CD4-positive, CD25-positive, alpha-beta regulatory T cell (primary cell): Measurements from ENCODE around the gene INTU. TPM values are rescaled to one million over a fixed set of nuclear protein-coding genes. Genes with fewer than 3 reads are reported as not detected.
A peak's percentile ranks its signal among the peaks of the same experiment; 100 is the strongest.

ENCODE experiments used
- ATAC-seq, 2 donors: fragments of 150-1000 bp; cut with Tn5 transposase; one replicate each; pipeline ENCODE4 v1.10.0; 2021; ENCODE audit warnings: low read depth in 2 of 2, moderate number of reproducible peaks in 2 of 2, moderate library complexity in 1 of 2
- DNase-seq, 3 donors: peaks; one replicate each; pipeline versions ENCODE4 v3.0.0 to v3.0.0-alpha.2; 2012 to 2022; ENCODE audit warnings: mixed read lengths in 1 of 3
- H3K27ac ChIP-seq: one replicate; pipeline ENCODE4 v1.7.0; 2013; ENCODE audit warnings: mild to moderate bottlenecking, low read length; ENCODE audit not compliant: insufficient read depth, poor library complexity, severe bottlenecking
- H3K27me3 ChIP-seq: one replicate; pipeline ENCODE4 v1.7.0; 2013; ENCODE audit warnings: low read length; ENCODE audit not compliant: control insufficient read depth, insufficient read depth
- H3K36me3 ChIP-seq: one replicate; pipeline ENCODE4 v1.7.0; 2013; ENCODE audit warnings: mild to moderate bottlenecking, low read length, moderate library complexity; ENCODE audit not compliant: control insufficient read depth, insufficient read depth
- H3K4me1 ChIP-seq: 2 replicates; pipeline ENCODE4 v1.7.0; 2013; ENCODE audit warnings: mild to moderate bottlenecking, low read length; ENCODE audit not compliant: insufficient read depth, control insufficient read depth, poor library complexity, severe bottlenecking
- H3K4me3 ChIP-seq: one replicate; pipeline ENCODE4 v1.7.0; 2013; ENCODE audit warnings: low read depth, mild to moderate bottlenecking, low read length, moderate library complexity
- H3K9me3 ChIP-seq, 2 experiments: 1 replicate in 1 of 2; 2 replicates in 1 of 2; pipeline ENCODE4 v1.7.0; 2013; ENCODE audit warnings: low read length in 2 of 2, mild to moderate bottlenecking in 1 of 2, moderate library complexity in 1 of 2; ENCODE audit not compliant: control insufficient read depth in 2 of 2
- H3K27ac Mint-ChIP-seq, 3 donors: one replicate each; pipeline ENCODE4 v1.8.0; 2020 to 2022; ENCODE audit warnings: mild to moderate bottlenecking in 3 of 3, mixed read lengths in 3 of 3, moderate library complexity in 2 of 3
- H3K27me3 Mint-ChIP-seq: one replicate; pipeline ENCODE4 v1.8.0; 2022; ENCODE audit warnings: mild to moderate bottlenecking, mixed read lengths
- H3K36me3 Mint-ChIP-seq: one replicate; pipeline ENCODE4 v1.8.0; 2020; ENCODE audit warnings: mixed read lengths
- H3K4me1 Mint-ChIP-seq, 4 donors: one replicate each; pipeline ENCODE4 v1.8.0; 2020 to 2022; ENCODE audit warnings: mixed read lengths in 4 of 4, mild to moderate bottlenecking in 1 of 4
- H3K4me3 Mint-ChIP-seq, 4 donors: one replicate each; pipeline ENCODE4 v1.8.0; 2020 to 2022; ENCODE audit warnings: mild to moderate bottlenecking in 4 of 4, mixed read lengths in 4 of 4, moderate library complexity in 3 of 4
- H3K9me3 Mint-ChIP-seq, 7 donors: one replicate each; pipeline ENCODE4 v1.8.0; 2020 to 2022; ENCODE audit warnings: mixed read lengths in 7 of 7, mild to moderate bottlenecking in 3 of 7, moderate library complexity in 2 of 7
- polyA plus RNA-seq, 4 donors: library from polyadenylated mRNA; unstranded; fragments of 300-500 nt; fragmentation: Illumina TruSeq; gene quantifications; one replicate each; pipeline ENCODE4 v1.2.3, GENCODE V29; 2021
- total RNA-seq: library from RNA; stranded (reverse); gene quantifications from one replicate; pipeline ENCODE4 v1.2.3, GENCODE V29; 2022

Gene INTU
- total and polyA plus RNA-seq, 5 donors from 2014 or later = 0.67 TPM; not detected in 4

DNA sequence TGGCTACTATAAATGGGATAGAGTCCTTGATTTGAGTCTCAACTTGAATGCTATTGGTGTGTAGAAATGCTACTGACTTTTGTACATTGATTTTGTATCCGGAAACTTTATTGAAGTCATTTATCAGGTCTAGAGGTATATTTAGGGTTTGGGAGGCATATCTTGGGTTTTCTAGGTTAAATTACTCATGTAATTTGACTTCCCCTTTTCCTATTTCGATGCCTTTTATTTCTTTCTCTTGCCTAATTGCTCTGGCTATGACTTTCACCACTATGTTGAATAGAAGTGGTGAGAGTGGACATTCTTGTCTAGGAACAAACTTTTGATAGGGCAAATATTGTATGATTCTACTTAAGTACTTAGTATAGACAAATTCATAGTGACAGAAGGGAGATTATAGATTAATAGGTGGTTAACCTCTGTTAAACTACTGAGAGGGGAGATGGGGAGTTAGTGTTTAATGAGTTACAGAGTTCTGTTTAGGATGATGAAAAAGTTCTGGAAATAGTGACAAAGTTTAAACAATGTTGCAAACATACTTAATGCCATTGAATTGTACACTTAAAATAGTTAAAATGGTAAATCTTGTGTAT lies 126.6 kb downstream of the INTU start:
- Histone ChIP-seq H3K4me3 (no peak overlapping the region), H3K4me1 (no peaks in the 10 kb centered on the region), H3K9me3 (no peaks in the 10 kb centered on the region), H3K27ac (no peak overlapping the region), H3K27me3 (no peaks in the 10 kb centered on the region), H3K36me3 (no peaks in the 10 kb centered on the region)
- Mint-ChIP-seq H3K27ac (no peak overlapping the region), H3K9me3 (peaks cover 0 to 8% (median 2%) of the 10 kb centered on the region in 7 donors), H3K4me1 (no peaks in the 10 kb centered on the region), H3K27me3 (peaks cover 12% of the 10 kb centered on the region), H3K36me3 (no peaks in the 10 kb centered on the region), H3K4me3 (no peak overlapping the region)
- DNase-seq (no peak), ATAC-seq (no peak)

DNA sequence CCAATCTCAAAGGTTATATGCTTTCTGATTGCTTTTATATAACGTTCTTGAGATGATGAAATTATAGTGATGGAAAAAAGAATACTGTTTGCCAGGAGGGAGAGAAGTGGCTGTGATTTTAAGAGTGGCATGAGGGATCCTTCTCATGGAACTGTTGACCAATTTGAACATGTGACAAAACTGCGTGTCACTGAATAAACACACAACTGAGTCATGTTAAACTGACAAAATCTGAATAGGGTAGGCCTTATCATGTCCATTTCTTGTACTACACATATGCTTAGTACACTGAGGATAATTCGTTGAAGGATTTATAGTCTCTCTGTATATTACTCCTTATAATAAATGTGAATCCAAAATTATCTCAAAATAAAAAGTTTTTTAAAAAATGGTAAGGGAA lies 127.1 kb downstream of the INTU start:
- no peak for DNase-seq
- ATAC-seq = no peak
- no peaks in the 10 kb centered on the region for H3K36me3 ChIP-seq
- H3K27me3 ChIP-seq = no peaks in the 10 kb centered on the region
- no peak overlapping the region for H3K27ac ChIP-seq
- H3K36me3 Mint-ChIP-seq = no peaks in the 10 kb centered on the region
- peaks cover 0 to 8% (median 2%) of the 10 kb centered on the region in 7 donors for H3K9me3 Mint-ChIP-seq
- H3K4me1 Mint-ChIP-seq = no peaks in the 10 kb centered on the region
- no peak overlapping the region for H3K4me3 Mint-ChIP-seq
- no peaks in the 10 kb centered on the region for H3K4me1 ChIP-seq
- H3K27ac Mint-ChIP-seq = no peak overlapping the region
- H3K4me3 ChIP-seq = no peak overlapping the region
- H3K27me3 Mint-ChIP-seq = peaks cover 18% of the 10 kb centered on the region
- H3K9me3 ChIP-seq = no peaks in the 10 kb centered on the region

DNA sequence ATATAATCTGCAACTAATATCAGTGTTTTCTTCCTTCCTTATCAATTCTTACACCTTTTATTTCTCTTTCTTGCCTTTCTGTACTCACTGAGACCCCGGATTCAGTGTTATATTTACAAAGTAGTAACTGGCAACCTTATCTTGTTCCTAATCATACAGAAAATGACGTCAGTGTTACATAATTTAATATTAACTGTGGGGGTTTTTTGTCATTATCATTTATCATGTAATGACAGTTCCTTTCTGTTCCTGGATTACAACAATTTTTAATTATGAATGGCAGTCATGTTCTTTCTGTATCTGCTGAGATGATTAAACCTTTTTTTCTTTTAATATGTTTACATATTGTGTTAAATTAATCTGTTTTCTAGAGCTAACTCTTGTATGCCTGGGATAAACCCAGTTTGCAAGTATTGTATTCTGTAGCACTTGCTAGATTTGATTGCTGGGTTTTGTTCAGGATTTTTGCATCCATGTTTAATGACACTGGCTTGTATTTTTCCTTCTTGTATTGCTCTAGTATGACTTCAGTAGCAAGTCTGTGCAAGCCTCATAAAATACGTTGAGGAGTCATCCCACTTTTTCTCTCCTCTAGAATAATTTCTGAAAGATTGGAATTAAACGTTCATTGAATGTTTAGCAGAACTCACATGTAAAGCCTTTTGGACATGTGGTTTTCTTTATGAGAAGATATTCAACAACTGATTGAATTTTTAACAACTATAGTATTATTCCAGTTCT lies 138.9 kb downstream of the INTU start:
- H3K36me3 Mint-ChIP-seq = no peaks in the 10 kb centered on the region
- H3K4me3 ChIP-seq = no peak overlapping the region
- no peak for ATAC-seq
- no peaks in the 10 kb centered on the region for H3K4me1 ChIP-seq
- no peaks in the 10 kb centered on the region for H3K4me1 Mint-ChIP-seq
- H3K4me3 Mint-ChIP-seq = no peak overlapping the region
- no peak overlapping the region for H3K27ac ChIP-seq
- peaks cover 31% of the 10 kb centered on the region for H3K27me3 Mint-ChIP-seq
- H3K27me3 ChIP-seq = peaks cover 5% of the 10 kb centered on the region
- DNase-seq = no peak
- H3K27ac Mint-ChIP-seq = no peak overlapping the region
- no peaks in the 10 kb centered on the region for H3K36me3 ChIP-seq
- no peaks in the 10 kb centered on the region for H3K9me3 ChIP-seq
- H3K9me3 Mint-ChIP-seq = no peaks in the 10 kb centered on the region

DNA sequence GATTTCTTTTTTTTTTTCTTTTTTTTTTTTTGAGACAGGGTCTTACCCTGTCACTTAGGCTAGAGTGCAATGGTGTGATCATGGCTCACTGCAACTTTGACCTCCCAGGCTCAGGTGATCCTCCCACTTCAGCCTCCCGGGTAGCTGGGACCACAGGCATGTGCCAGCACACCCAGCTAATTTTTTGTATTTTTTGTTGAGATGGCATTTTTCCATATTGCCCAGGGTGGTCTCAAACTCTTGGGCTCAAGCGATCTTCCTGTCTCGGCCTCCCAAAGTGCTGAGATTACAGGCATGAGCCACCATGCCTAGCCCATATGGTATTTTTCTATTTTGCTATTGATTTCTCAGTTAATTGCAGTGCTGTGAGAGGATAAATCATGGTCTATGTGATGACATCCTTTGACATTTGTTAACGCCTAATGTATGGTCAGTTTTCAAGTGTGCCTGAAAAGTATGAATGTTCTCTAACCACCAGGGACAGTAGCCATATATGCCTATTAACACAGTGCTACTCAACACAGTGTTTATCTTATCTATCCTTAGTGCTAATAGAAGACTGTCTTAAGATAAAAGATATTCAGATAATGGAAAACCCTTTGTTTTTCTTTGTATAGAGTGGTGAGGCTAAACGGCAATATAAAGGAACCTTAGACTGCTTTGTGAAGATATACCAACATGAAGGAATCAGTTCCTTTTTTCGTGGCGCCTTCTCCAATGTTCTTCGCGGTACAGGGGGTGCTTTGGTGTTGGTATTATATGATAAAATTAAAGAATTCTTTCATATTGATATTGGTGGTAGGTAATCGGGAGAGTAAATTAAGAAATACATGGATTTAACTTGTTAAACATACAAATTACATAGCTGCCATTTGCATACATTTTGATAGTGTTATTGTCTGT lies 140.3 kb downstream of the INTU start:
- no peak overlapping the region for H3K27ac Mint-ChIP-seq
- H3K9me3 Mint-ChIP-seq = no peaks in the 10 kb centered on the region
- Histone ChIP-seq H3K4me3 (no peak overlapping the region), H3K36me3 (no peaks in the 10 kb centered on the region), H3K9me3 (no peaks in the 10 kb centered on the region), H3K4me1 (no peaks in the 10 kb centered on the region), H3K27me3 (peaks cover 14% of the 10 kb centered on the region), H3K27ac (no peak overlapping the region)
- H3K27me3 Mint-ChIP-seq = peaks cover 38% of the 10 kb centered on the region
- no peaks in the 10 kb centered on the region for H3K36me3 Mint-ChIP-seq
- DNase-seq = no peak
- no peaks in the 10 kb centered on the region for H3K4me1 Mint-ChIP-seq
- ATAC-seq = no peak
- H3K4me3 Mint-ChIP-seq = no peak overlapping the region

DNA sequence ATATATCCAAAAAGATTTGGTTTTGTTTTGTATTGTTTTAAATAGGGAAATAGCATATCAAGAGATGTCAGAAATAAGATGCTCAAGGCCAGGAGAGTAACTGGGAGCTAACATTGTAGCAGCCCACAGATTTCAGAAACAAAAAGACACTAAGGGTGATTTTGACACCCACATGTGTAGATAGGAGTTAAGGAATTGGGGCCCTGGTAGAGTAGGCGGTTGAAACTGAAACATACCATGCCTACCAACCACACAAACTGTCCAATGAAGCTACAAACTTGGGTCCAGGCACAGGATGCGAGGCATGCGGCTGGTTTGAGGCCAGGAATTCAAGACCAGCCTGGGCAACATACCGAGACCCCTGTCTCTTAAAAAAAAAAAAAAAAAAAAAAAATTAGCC lies 143.1 kb downstream of the INTU start:
- no peak for ATAC-seq

More for the DNA sequence above, 143.1 kb downstream of the INTU start:
- H3K9me3 ChIP-seq = no peaks in the 10 kb centered on the region
- H3K27ac ChIP-seq = no peak overlapping the region
- no peaks in the 10 kb centered on the region for H3K36me3 Mint-ChIP-seq
- H3K27me3 Mint-ChIP-seq = peaks cover 65% of the 10 kb centered on the region
- no peak overlapping the region for H3K4me3 ChIP-seq
- no peaks in the 10 kb centered on the region for H3K36me3 ChIP-seq
- peaks cover 0 to 2% (median 0%) of the 10 kb centered on the region in 7 donors for H3K9me3 Mint-ChIP-seq
- peak overlapping the region in 1 of 4 donors; percentile 80 for H3K4me3 Mint-ChIP-seq
- H3K27ac Mint-ChIP-seq = no peak overlapping the region
- no peak for DNase-seq
- peaks cover 0 to 1% (median 0%) of the 10 kb centered on the region in 4 donors for H3K4me1 Mint-ChIP-seq
- H3K4me1 ChIP-seq = no peaks in the 10 kb centered on the region
- peaks cover 36% of the 10 kb centered on the region for H3K27me3 ChIP-seq

Other genes starting within 250 kb of the INTU start
- gene SLC25A31, start 97.4 kb downstream of the INTU start, total RNA-seq = not detected
- not detected for gene SLC25A31, start 97.4 kb downstream of the INTU start, polyA plus RNA-seq
- not detected for gene HSPA4L, start 149.4 kb downstream of the INTU start, total RNA-seq
- not detected for gene HSPA4L, start 149.4 kb downstream of the INTU start, polyA plus RNA-seq
- gene PLK4, start 247.9 kb downstream of the INTU start, total RNA-seq = 13.8 TPM
- gene PLK4, start 247.9 kb downstream of the INTU start, polyA plus RNA-seq = 1 to 10 TPM; 1.3 to 4.5 (median 2.4) TPM